Epithelial cell of proximal tubule (primary cell): Measurements from ENCODE around the gene RAB40B. TPM values are rescaled to one million over a fixed set of nuclear protein-coding genes. Genes with fewer than 3 reads are reported as not detected.

ENCODE experiments used
- DNase-seq: peaks from one replicate; pipeline ENCODE4 v3.0.0-alpha.2; 2011; ENCODE audit warnings: low read depth
- H3K4me3 ChIP-seq: 2 replicates; pipeline ENCODE4 v1.5.1; 2011; ENCODE audit warnings: low read depth, mild to moderate bottlenecking, low read length
- total RNA-seq: library from RNA; depleted of rRNA; stranded (reverse); fragments of >200 nt; gene quantifications from 2 replicates; pipeline ENCODE4 v1.2.3, GENCODE V29; 2015
- TF ChIP-seq, protein P1 (sequence below): conservative IDR thresholded peaks from 2 replicates; pipeline ENCODE4 v1.5.1; 2012; ENCODE audit warnings: low read depth, mild to moderate bottlenecking, low read length

RAB40B gene
- total RNA-seq, 1 donor from 2014 or later, result 7.8 TPM

DNA sequence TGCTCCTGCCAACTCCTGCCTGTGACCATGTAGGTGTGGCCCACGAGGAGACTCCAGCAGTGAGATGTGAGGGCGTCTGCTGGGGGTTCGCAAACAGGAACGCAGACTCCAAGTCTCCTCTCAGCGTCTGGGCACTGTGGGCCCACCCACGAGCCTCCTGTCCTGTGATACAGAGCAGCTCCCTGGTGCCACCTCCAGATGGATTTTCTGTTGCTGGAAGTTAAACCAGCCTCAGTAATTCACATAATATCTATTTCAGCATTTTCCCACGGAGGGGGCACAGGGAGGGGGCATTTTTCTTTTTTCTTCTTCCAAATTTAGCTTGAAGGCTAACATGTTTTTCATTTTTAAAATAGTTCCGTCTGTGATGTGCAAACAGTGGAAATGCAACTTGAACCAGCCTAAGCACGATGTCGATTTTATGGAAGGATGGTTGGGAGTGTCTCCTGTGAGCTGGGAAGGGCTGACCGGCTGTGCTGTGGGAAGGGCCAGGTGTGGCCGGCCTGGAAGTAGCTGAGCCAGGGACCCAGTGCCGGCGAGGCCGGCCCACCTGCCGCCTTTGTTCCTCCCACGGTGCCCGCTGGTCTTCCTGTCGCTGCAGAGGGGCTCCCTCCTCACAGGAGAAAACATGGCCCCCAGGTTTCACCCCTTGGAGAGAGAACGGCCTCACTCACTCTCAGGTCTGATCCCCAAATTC, 3.9 kb upstream of the RAB40B start:
- TF ChIP-seq, protein P1, sequence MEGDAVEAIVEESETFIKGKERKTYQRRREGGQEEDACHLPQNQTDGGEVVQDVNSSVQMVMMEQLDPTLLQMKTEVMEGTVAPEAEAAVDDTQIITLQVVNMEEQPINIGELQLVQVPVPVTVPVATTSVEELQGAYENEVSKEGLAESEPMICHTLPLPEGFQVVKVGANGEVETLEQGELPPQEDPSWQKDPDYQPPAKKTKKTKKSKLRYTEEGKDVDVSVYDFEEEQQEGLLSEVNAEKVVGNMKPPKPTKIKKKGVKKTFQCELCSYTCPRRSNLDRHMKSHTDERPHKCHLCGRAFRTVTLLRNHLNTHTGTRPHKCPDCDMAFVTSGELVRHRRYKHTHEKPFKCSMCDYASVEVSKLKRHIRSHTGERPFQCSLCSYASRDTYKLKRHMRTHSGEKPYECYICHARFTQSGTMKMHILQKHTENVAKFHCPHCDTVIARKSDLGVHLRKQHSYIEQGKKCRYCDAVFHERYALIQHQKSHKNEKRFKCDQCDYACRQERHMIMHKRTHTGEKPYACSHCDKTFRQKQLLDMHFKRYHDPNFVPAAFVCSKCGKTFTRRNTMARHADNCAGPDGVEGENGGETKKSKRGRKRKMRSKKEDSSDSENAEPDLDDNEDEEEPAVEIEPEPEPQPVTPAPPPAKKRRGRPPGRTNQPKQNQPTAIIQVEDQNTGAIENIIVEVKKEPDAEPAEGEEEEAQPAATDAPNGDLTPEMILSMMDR, result no peak
- no peak for DNase-seq
- no peak overlapping the region for H3K4me3 ChIP-seq

DNA sequence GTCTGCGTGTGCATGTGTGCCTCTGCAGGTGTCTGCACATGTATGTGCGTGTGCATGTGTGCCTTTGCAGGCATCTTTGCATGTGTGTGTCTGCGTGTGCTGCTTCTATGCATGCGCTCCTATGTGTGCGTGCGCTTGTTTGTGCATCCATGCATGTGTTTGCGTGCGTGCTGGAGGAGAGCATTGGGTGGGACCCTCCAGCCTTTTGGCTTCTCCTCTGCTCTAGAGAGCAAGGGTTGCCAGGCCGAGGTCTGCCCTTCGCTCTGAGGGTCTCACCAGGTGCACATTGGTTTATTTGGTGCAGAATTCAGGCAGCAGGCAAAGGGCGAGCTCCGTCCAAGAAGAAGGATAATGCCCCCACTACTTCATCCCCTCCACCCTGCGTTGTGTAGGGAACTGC, 1.1 kb upstream of the RAB40B start:
- TF ChIP-seq, protein P1, result no peak
- DNase-seq, result no peak
- peak overlapping the region; percentile 69 for H3K4me3 ChIP-seq

DNA sequence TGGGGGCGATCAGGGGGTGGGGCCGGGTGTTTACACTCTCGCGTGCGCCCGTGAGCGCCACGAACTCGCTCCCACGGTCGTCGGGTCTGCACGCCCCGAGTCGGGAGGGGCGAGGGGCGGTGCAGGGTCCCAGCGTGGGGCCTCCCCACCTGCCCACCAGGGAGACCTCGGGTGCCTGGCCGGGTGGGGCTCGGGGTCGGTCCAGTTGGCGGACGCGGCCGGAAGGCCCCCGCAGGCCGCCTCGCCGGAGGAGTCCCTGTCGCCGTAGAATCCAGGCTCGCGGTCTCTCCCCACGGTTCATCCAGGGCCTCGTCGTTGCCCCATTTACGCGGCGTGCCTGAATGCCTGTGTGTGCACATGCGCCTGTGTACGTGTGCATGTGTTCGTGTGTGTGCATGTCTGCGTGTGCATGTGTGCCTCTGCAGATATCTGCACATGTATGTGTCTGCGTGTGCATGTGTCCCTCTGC, 510 bp upstream of the RAB40B start:
- TF ChIP-seq, protein P1, result no peak
- H3K4me3 ChIP-seq, result peak overlapping the region; percentile 69
- DNase-seq, result no peak

DNA sequence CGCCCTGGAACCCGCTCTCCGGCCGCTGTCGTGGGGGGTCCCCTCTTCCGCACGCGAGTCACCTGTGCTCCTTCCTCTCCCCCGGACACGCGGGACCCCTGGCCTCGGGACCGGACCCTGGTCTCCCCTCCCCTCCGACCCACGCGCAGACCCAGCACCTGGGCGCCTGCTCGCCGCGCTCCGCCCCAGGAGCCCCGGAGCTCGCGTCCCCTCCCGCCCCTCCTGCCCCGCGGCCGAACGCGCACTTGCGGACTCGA, 762 bp downstream of the RAB40B start:
- TF ChIP-seq, protein P1, result no peak
- no peak for DNase-seq
- H3K4me3 ChIP-seq, result peak overlapping the region; percentile 75

DNA sequence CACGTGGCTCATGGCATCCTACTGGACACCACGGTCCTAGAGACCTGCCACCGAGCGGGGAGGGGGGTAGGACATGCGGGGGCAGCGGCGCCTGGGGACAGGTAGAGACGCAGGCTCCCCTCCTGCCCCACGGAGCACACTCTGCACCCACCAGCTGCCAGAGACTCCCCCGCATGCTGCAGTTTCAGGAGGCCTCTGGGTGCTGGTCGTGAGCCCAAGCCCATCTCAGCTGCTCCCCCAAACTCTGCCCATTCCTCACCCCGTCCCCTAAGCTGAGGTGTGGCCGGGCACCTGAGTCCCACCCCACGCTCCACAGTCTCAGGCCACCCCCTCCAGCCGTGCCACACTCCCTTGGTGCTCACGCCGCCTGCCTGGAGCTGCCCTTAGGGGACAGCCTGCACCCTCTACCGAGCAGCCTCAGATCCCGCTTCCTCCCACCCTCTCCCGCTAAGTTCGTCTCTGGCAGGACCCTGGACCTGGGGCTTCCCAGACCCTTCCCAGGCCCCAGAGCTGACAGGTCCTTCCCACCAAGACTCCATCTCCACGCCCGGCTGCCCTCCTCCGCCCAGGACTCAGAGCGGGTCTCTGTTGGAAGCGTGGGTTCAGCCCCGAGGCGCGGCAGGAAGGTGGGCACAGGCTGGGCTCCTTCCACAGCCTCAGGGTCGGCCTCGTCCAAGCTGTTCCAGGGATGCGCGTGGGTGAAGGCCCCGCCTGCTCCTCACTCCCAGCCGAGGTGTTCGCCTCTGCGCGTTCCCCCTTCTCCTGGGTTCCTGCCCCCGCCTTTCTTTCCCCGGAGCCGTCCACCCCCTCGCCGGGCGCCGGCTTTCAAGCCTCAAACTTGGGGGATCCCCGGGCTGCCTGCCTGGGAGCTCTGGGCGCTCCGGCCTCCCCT, 1.3 kb downstream of the RAB40B start:
- DNase-seq, result no peak
- TF ChIP-seq, protein P1, result no peak
- peak overlapping the region; percentile 75 for H3K4me3 ChIP-seq

DNA sequence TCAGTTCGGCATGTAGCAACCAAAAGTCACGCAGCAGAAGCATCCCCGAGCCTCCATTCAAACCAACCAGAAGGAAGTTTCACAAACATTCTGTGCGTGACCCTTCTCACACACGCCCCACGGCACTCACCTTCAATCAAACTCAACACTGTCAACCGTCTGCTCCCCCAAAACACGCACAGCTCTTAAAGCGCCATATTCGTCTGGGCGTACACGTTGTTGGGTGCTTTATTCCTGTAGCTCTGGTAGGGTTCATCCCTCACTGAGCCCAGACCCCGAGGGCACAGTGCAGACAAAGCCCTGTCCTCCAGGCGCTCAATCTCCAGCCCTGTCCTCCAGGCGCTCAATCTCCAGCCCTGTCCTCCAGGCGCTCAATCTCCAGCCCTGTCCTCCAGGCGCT, 2.2 kb downstream of the RAB40B start:
- TF ChIP-seq, protein P1, result no peak
- H3K4me3 ChIP-seq, result no peak overlapping the region
- no peak for DNase-seq
